SH-SY5Y (cell line): Measurements from ENCODE around the gene CEL.
"Not testable (repeated sequence)": the region's sequence is repeated elsewhere in the genome, so short reads cannot be mapped to it uniquely, and the experiment has no call there.

Experiments
- GATA2 ChIP-seq: IDR thresholded peaks from 2 replicates; pipeline ENCODE4 v1.6.1; 2011; ENCODE audit warnings: mild to moderate bottlenecking, low read depth, low read length
- GATA3 ChIP-seq: IDR thresholded peaks from 2 replicates; pipeline ENCODE4 v1.6.1; 2011; ENCODE audit warnings: low read depth, mild to moderate bottlenecking, low read length, moderate library complexity

Gene CEL

DNA sequence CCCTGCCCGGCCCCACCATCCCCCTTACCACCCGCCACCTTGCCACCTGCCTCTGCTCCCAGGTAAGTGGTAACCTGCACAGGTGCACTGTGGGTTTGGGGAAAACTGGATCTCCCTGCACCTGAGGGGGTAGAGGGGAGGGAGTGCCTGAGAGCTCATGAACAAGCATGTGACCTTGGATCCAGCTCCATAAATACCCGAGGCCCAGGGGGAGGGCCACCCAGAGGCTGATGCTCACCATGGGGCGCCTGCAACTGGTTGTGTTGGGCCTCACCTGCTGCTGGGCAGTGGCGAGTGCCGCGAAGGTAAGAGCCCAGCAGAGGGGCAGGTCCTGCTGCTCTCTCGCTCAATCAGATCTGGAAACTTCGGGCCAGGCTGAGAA is at the start of gene CEL:
Gene CEL (plus strand): TSS at position 218 of the 382 bp plus-strand sequence. CDS start 22 bp downstream, at position 240.
- TF ChIP-seq GATA2, GATA3: not testable (repeated sequence)

DNA sequence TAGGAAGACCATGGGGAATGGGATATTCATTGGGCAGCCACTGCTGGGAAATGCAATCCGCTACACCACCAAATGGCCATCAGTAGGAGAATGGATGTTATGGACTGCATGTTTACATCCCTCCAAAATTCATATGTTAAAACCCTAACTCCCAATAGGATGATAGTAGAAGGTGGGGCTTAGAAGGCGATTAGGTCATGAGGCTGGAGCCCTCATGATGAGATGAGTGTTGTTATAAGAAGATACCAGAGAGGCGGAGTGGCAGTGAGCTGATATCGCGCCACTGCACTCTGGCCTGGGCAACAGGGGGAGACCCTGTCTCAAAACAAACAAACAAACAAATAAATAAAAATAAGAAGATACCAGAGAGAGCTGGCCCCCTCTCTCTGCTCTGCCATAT is 47.1 kb upstream of the CEL start:
- TF ChIP-seq GATA3 (no peak), GATA2 (no peak)

DNA sequence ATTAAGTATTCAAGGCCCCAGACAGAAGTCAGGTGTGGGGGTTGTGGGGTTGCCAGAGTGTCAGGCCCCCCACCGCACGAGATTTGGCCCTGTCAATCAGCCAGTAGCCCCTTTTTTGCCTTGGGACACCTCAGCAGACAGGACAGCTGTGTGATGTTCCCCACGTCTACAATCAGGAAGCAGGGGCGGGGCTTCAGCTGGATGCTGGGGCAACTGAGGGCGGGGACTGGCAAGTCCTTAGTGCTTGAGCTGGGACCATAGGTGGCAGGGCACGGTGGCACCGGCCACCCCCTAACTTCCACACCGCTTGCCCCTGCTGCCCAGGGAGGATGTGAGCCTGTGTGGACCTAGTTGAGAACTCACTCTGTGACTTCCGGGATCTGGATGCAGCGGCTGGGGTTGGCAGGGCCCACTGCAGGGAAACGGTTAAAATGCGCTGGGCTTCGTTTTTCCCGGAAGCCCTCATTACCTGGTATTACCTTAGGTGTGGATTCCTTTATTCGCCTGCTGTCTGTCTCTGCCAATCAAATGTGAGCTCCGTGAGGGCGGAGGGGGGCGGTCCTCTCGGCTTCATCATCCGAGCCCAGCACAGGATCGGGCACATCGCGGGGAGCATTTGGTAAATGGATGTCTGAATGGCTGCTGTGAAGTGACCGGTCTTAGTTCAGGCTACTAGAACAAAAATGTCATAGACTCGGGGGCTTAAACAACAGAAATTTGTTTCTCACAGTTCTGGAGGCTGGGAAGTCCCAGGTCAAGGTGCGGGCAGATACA is 38.5 kb upstream of the CEL start:
- no peak for TF ChIP-seq GATA2
- TF ChIP-seq GATA3: no peak

DNA sequence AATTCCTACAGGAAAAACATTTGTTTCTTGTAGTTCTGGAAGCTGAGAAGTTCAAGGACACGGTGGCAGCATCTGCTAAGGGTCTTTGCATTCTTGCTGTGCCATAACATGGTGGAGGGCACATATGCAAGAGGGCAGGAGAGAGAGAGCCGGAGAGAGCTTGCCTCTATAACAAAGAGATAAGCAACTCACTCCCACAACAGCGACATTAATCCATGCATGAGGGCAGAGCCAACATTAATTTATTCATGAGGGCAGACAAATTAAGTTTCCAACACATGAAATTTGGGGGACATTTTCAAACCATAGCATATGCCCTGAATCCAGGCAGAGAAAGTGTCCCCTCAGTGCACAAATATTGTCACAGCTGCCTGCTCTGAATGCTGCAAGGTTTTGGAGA is 35.4 kb upstream of the CEL start:
- no peak for TF ChIP-seq GATA3

DNA sequence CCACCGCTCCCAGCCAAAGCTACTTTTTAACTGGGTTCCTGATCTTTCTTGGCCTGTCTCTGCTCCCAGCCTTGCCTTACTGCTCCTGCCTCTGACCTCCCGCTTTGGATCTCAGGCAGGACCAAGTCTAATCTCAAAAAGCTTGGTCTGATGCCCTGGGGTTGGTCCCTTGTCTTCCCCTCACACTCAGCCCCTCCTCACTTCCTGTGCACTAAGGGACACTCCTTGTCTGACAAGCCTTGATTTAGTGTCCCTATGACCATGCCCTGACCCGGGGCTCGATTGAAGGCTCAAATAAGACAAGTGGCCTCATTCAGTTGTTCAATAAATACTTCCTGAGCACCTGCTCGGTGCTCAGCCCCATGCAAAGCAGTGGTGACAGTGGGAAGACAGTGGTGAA is 34.6 kb upstream of the CEL start:
- TF ChIP-seq GATA2 (no peak), GATA3 (no peak)

DNA sequence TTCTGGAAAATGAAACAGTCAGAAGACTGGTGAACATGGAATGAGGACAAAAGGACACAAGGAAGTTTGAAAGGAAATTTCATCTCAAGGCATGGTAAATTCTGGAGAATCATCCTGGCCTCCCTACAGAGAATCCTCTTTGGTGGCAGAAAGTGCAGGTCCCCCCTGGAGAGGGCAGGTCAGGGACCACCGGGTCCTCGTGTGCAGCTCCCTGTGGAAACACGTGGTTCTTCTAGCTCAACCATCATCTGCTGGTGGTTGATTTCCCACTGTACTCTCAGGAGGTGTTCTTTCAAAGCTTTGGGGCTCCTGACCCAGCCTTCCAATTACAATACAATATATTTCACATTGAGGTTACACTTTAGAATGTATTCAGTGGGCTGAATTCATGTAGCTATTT is 33.6 kb upstream of the CEL start:
- no peak for TF ChIP-seq GATA2
- no peak for TF ChIP-seq GATA3

DNA sequence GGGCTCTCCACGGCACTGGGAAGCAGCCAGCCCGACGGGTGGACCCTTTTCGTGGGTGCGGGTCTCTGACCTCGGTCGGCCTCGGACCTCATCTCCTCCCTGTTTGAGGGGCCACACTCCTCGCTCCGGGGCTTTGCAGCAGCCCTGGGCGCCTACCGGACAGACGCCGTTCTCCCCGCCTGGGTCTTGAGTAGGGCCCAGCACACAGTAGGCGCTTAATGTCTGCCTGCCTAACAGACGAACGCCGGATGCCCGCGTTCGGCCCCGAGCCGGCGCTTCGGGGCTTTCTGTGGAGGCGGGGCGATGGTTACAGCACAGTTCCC is 31.8 kb upstream of the CEL start:
- TF ChIP-seq GATA3: no peak
- TF ChIP-seq GATA2: no peak

DNA sequence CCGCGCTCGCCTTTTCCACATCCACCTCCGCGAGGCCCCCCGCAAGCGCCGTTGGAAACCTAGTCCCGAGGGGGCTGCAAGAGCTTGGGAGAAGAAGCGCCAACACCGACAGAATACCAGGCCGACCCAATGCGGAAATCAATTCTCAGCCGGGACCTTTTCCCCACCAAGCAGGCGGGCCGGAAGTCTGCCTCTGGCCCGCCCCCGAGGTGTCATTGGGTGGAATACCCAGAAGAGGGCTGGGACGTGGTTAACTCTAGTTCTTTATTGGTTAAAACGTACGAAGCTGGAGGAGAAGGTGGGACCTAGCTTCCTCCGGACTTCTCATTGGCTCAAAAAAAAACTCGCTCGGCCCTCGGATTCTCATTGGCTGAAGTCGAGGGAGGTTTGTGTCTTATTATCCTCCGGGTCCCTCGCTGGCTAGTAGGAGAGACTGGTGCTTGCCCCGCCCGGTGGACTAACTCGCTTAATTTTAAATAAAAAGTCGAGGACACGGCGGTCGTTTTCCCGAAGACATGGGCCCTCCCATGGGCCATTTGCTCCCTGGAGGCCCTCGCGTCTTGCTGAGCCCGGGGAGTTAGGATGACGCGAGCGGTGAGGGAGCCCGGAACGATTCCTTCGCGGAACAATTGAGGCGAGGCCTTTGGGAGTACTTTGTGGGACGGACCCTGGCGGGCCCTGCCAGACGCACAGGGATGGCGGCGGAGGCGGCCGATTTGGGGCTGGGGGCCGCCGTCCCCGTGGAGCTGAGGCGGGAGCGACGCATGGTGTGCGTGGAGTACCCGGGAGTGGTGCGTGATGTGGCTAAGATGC is 31.3 kb upstream of the CEL start, which contains the start of gene GTF3C5:
Gene GTF3C5 (plus strand): TSS at position 681 of the 813 bp plus-strand sequence. CDS start 15 bp downstream, at position 696.
- TF ChIP-seq GATA2: no peak
- TF ChIP-seq GATA3: no peak

DNA sequence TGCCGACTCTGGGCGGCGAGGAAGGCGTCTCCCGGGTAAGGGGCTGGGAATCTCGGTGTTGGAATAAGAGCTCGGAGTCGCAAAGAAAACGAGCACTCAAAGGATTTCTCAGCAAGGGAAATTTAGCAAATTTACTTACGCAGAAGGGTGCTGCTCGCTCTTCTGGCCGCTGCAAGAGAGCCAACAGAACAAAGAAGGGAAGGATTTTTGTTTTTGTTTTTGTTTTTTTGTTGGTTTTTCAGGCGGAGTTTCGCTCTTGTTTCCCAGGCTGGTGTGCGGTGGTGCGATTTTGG is 30.7 kb upstream of the CEL start:
- TF ChIP-seq GATA2 (no peak), GATA3 (no peak)

DNA sequence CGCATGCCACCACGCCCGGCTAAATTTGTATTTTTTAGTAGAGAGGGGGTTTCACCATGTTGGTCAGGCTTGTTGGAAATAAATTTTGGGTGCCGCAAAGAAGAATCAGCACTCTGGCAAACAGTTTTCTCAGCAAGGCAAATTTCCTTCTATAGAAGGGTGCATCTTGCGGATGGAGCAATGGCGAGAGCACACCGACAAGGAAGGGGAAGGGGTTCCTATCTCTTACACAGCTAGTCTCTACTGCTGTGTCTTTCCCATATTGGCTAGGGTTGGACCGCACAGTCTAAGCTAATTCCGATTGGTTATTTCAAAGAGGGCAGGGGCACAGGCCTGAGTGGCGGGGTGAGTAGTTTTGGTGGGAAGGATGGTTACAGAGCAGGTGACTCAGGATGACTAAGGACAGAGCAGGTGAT is 30.3 kb upstream of the CEL start:
- no peak for TF ChIP-seq GATA3
- no peak for TF ChIP-seq GATA2

DNA sequence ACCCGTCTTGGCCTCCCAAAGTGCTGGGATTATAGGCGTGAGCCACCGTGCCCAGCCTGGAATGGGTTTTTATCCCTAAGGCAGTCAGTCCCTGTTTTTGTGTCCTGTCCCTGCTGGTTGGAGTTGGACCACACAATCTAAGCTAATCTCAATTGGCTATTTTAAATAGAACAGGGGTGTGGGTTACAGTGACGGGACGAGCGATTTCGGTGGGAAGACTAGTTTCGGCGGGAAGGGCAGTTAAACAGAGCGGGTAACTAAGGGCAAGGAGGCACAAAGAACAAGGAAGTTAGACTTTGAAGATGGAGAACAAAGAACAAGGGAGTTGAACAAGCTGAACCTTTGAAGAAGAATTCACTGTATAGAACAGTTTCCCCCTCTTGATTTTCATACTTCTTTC is 29.6 kb upstream of the CEL start:
- TF ChIP-seq GATA2 (no peak), GATA3 (no peak)

DNA sequence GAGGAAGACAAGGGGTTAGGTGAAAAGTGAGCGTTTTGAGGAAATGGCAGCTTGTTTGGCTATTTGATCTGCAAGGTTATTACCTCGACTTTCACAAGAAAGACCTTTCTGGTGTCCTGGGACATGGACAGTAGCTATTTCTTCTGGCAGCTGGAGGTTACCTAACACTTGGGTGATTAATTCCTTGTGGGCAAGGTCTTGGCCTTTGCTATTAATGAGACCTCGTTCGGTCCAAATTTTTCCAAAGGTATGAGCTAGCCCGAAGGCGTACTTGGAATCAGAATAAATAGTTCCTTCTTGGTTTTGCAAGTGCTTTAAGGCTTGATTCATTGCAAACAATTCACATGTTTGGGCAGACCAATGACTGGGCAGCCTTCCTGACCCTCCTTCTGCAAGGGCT is 26.1 kb upstream of the CEL start:
- no peak for TF ChIP-seq GATA2
- no peak for TF ChIP-seq GATA3

DNA sequence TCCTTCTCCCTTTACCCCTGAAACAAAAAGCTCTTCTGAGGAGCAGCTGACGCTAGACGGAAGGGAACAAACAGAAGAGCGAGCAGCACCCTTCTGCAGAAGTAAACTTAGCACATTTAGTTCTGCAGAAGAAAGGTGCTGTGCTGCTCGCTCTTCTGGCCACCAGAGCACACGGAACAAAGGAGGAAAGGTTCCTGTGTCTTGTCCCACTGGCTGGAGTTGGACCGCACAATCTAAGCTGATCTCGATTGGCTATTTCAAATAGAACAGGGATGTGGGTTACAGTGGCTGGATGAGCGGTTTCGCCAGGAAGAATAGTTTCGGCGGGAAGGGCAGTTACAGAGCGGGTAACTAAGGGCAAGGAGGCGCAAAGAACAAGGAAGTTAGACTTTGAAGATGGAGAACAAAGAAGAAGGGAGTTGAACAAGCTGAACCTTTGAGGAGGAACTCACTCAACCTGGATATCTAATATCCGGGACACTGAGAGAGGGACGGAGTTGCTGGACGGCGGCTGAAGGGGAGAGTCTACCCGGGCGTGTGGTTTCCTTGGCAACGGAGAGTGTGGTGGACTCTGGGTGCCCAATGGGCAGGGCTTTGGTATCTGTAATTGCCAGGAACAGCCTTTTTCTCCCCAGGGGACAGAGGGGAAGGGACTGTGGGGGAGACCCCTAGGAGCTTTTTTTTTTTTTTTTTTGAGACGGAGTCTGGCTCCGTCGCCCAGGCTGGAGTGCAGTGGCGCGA is 23.8 kb upstream of the CEL start:
- TF ChIP-seq GATA2 (no peak), GATA3 (no peak)

DNA sequence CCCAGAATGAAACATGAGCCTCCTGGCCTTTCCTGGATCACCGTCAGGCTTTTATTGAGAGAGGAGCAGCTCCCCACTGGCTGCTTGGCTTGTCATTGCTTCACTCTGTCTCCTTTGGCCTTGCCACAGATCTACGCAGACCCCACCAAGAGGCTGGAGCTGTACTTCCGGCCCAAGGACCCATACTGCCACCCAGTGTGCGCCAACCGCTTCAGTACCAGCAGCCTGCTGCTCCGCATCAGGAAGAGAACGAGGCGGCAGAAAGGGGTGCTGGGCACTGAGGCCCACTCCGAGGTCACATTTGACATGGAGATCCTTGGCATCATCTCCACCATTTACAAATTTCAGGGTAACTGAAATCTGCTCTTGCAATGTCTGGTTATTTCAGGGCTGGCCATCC is 19.8 kb upstream of the CEL start:
- TF ChIP-seq GATA2 (no peak), GATA3 (no peak)

DNA sequence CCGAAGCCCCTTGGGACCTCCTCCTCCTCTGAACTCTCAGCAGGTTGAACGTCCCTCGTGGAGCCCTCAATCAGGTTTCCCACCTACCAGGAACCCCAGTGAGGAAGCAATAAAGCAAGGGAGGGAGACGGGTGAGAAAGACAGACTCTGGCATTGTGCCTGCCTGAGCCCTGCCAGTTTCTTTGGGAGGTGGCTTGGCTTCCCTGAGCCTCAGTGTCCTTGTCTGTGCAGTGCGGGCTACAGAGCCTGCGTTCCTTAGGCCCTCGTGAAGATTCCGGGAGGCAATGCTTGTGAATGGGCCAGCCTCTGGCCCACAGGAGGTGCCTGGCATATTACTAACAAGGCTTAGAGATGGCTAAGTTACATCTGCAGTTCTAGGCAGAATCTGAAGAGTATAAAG is 19.1 kb upstream of the CEL start:
- TF ChIP-seq GATA2: no peak
- no peak for TF ChIP-seq GATA3
